Neural cell (in vitro differentiated cells): ENCODE data around the gene ME3.

Experiments used
- EZH2 ChIP-seq: fragments of 200-600, 300-800 bp; shearing (Covaris generic), sonication (generic); IDR thresholded peaks from 2 replicates; pipeline ENCODE4 v1.6.1; 2014; ENCODE audit warnings: antibody characterized with exemption, low read length, borderline replicate concordance, mild to moderate bottlenecking; ENCODE audit not compliant: insufficient read depth, poor library complexity, severe bottlenecking
- MXI1 ChIP-seq: fragments of 450-650 bp; conservative IDR thresholded peaks from 2 replicates; pipeline ENCODE4 v1.6.1; 2014; ENCODE audit warnings: antibody characterized with exemption, mild to moderate bottlenecking; ENCODE audit not compliant: poor library complexity, severe bottlenecking
- POLR2AphosphoS5 ChIP-seq: IDR thresholded peaks from 2 replicates; pipeline ENCODE4 v1.6.1; 2012
- RAD21 ChIP-seq: fragments of 450-650 bp; conservative IDR thresholded peaks from 2 replicates; pipeline ENCODE4 v1.6.1; 2014; ENCODE audit warnings: antibody characterized with exemption, mild to moderate bottlenecking, moderate library complexity
- SMC3 ChIP-seq: fragments of 450-650 bp; conservative IDR thresholded peaks from 2 replicates; pipeline ENCODE4 v1.6.1; 2014; ENCODE audit warnings: antibody characterized with exemption, mild to moderate bottlenecking, moderate library complexity; ENCODE audit not compliant: poor library complexity
- TAF1 ChIP-seq: IDR thresholded peaks from 2 replicates; pipeline ENCODE4 v1.6.1; 2012; ENCODE audit warnings: low read depth
- TF ChIP-seq, protein P1 (sequence below): fragments of 450-650 bp; IDR thresholded peaks from 2 replicates; pipeline ENCODE4 v1.5.1; 2014; ENCODE audit warnings: antibody characterized with exemption, mild to moderate bottlenecking, moderate library complexity; ENCODE audit not compliant: poor library complexity, severe bottlenecking

GRCh38 chr11:86718521-86718920 is 46.1 kb upstream of the ME3 start:
- TF ChIP-seq, protein P1, sequence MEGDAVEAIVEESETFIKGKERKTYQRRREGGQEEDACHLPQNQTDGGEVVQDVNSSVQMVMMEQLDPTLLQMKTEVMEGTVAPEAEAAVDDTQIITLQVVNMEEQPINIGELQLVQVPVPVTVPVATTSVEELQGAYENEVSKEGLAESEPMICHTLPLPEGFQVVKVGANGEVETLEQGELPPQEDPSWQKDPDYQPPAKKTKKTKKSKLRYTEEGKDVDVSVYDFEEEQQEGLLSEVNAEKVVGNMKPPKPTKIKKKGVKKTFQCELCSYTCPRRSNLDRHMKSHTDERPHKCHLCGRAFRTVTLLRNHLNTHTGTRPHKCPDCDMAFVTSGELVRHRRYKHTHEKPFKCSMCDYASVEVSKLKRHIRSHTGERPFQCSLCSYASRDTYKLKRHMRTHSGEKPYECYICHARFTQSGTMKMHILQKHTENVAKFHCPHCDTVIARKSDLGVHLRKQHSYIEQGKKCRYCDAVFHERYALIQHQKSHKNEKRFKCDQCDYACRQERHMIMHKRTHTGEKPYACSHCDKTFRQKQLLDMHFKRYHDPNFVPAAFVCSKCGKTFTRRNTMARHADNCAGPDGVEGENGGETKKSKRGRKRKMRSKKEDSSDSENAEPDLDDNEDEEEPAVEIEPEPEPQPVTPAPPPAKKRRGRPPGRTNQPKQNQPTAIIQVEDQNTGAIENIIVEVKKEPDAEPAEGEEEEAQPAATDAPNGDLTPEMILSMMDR: no peak
- TF ChIP-seq EZH2: no peak
- TF ChIP-seq MXI1: no peak
- no peak for TF ChIP-seq SMC3
- no peak for TF ChIP-seq RAD21
- TF ChIP-seq POLR2AphosphoS5: no peak
- TF ChIP-seq TAF1: no peak
